ENCODE data around the gene EXOC4. TPM values are rescaled to one million over a fixed set of nuclear protein-coding genes. Genes with fewer than 3 reads are reported as not detected.

The EXOC4 gene
- total and polyA plus RNA-seq, 2 of the 8 experiments (the other 6 are each of a cell fraction or from before 2014, with no cell fraction given), result 27.0 to 67.3 TPM

GRCh38 chr7:133294234-133294633, 41.4 kb downstream of the EXOC4 start:
- POLR2A ChIA-PET (ENCODE audit: partially characterized antibody), result no interaction called here
- TF ChIP-seq KDM1A (IDR thresholded peaks at IDR 0.05; ENCODE audit: borderline replicate concordance, low read length), result no peak
- TF ChIP-seq MAFK (IDR thresholded peaks at IDR 0.05; ENCODE audit: low read depth, low read length), result no peak
- no peak for TF ChIP-seq GTF2F1 (IDR thresholded peaks at IDR 0.05; ENCODE audit: borderline replicate concordance, low read depth, low read length)
- TF ChIP-seq JUND (IDR thresholded peaks at IDR 0.05; ENCODE audit: low read length), result no peak
- no peak for TF ChIP-seq BRCA1 (IDR thresholded peaks at IDR 0.05; ENCODE audit: low read depth, low read length)
- TF ChIP-seq ASH2L (IDR thresholded peaks at IDR 0.05; ENCODE audit: low read length), result no peak
- no peak for TF ChIP-seq HDAC2 (IDR thresholded peaks at IDR 0.05; ENCODE audit: borderline replicate concordance in 1 of 2, low read depth in 2 of 2, low read length in 2 of 2)
- no peak for TF ChIP-seq POLR2A (IDR thresholded peaks at IDR 0.05; ENCODE audit: control extremely low read depth in 1 of 2, low read depth in 2 of 2, low read length in 2 of 2)
- TF ChIP-seq SUZ12 (IDR thresholded peaks at IDR 0.05; ENCODE audit: low read length), result no peak
- no peak for TF ChIP-seq ATF3 (IDR thresholded peaks at IDR 0.05; ENCODE audit: insufficient read depth, low read depth, low read length)
- no peak for TF ChIP-seq HDAC6 (IDR thresholded peaks at IDR 0.05; ENCODE audit: low read depth, low read length)
- TF ChIP-seq RAD21 (IDR thresholded peaks at IDR 0.05 in 1 of 2, conservative IDR thresholded peaks at IDR 0.05 in 1 of 2; ENCODE audit: low read depth in 2 of 2, low read length in 2 of 2), result no peak
- no peak for TF ChIP-seq FOSL1 (IDR thresholded peaks at IDR 0.05; ENCODE audit: insufficient read depth, low read depth, low read length)

More at GRCh38 chr7:133294234-133294633, 41.4 kb downstream of the EXOC4 start:
- FAIRE-seq, result no peak
- Histone ChIP-seq H3K4ac (replicated peaks; ENCODE audit: insufficient read length, low read depth, low read length) (no peak overlapping the region), H3K9ac (replicated peaks in 1 of 4; ENCODE audit: extremely low read depth in 1 of 4, low read depth in 3 of 4, low read length in 3 of 4) (no peak overlapping the region), H2BK20ac (ENCODE audit: low read length) (no peak overlapping the region), H4K5ac (ENCODE audit: insufficient read length, low read depth, low read length) (no peak overlapping the region), H4K8ac (ENCODE audit: extremely low read depth, insufficient read depth, low read length) (no peak overlapping the region), H2BK15ac (ENCODE audit: low read length) (no peak overlapping the region), H2BK5ac (ENCODE audit: low read depth, low read length) (no peak overlapping the region), H3K27ac (ENCODE audit: low read depth, low read length) (no peak overlapping the region), H2AFZ (ENCODE audit: low read length) (no peak overlapping the region), H3K79me2 (ENCODE audit: control insufficient read depth in 1 of 2, insufficient read depth in 2 of 2, low read length in 2 of 2) (peaks cover 0 to 22% of the 10 kb centered on the region in 2 experiments; a peak in 2 of 4 replicates), H3K23me2 (ENCODE audit: low read depth, low read length) (no peaks in the 10 kb centered on the region), H3K4me2 (ENCODE audit: insufficient read depth in 1 of 2, low read depth in 2 of 2, low read length in 2 of 2) (no peak overlapping the region), H3K79me1 (ENCODE audit: low read depth, low read length) (peaks cover 6% of the 10 kb centered on the region; the same call in 1 of the 2 replicates), H3K9me3 (ENCODE audit: insufficient read depth in 2 of 2, low read depth in 1 of 2, low read length in 1 of 2) (no peaks in the 10 kb centered on the region), H2BK12ac (ENCODE audit: low read depth, low read length) (no peak overlapping the region), H2AK5ac (ENCODE audit: low read depth, low read length) (no peak overlapping the region), H3K23ac (ENCODE audit: insufficient read length) (no peak overlapping the region), H3K4me3 (ENCODE audit: extremely low read depth in 1 of 4, insufficient read depth in 2 of 4, low read depth in 3 of 4, low read length in 4 of 4) (no peak overlapping the region), H4K20me1 (replicated peaks in 1 of 2; ENCODE audit: control insufficient read depth in 1 of 2, insufficient read depth in 2 of 2, low read length in 2 of 2) (peaks cover 0 to 3% of the 10 kb centered on the region in 2 experiments), H2BK120ac (replicated peaks; ENCODE audit: low read depth, low read length) (no peak overlapping the region), H3K56ac (replicated peaks; ENCODE audit: insufficient read length, low read depth, low read length) (no peak overlapping the region), H3K14ac (ENCODE audit: insufficient read length) (no peak overlapping the region), H3K36me3 (ENCODE audit: control insufficient read depth in 2 of 4, insufficient read depth in 4 of 4, low read length in 3 of 4) (peaks cover 2 to 9% (median 3%) of the 10 kb centered on the region in 4 experiments; a peak in 3 of 8 replicates), H3K18ac (ENCODE audit: extremely low read depth, low read length) (no peak overlapping the region), H3K27me3 (replicated peaks in 1 of 4; ENCODE audit: control insufficient read depth in 3 of 4, extremely low read depth in 1 of 4, insufficient read depth in 3 of 4, low read length in 3 of 4) (no peaks in the 10 kb centered on the region), H4K91ac (replicated peaks; ENCODE audit: insufficient read length, low read length) (no peak overlapping the region), H3K4me1 (replicated peaks in 1 of 4; ENCODE audit: control insufficient read depth in 3 of 4, insufficient read depth in 4 of 4, low read length in 3 of 4) (peaks cover 0 to 7% (median 1%) of the 10 kb centered on the region in 4 experiments; a peak in 1 of 7 replicates)
- CTCF ChIA-PET (ENCODE audit: partially characterized antibody), result no interaction called here
- no peak for DNase-seq (ENCODE audit: low read depth in 1 of 2, low spot score in 2 of 2)
